Activated B cell treated with CpG ODN at 0.5 μM for 24 hours (primary cell): ENCODE data around the gene MAP1A. TPM values are rescaled to one million over a fixed set of nuclear protein-coding genes. Genes with fewer than 3 reads are reported as not detected.

Source experiments
- ATAC-seq: fragments of 200-7000 bp; cut with Tn5 transposase; one replicate; pipeline ENCODE4 v1.10.0; 2021; ENCODE audit warnings: low read depth, mild to moderate bottlenecking, moderate library complexity
- CTCF ChIA-PET: fragments of 350-600 bp; sonication (Branson Sonifier 250); formaldehyde crosslinking; loops from one replicate; lab custom pipeline; 2021; ENCODE audit warnings: antibody characterized with exemption; lab: Charles Lee
- POLR2A ChIA-PET: fragments of 350-600 bp; sonication (Branson Sonifier 250); formaldehyde crosslinking; loops from one replicate; lab custom pipeline; 2021; ENCODE audit warnings: antibody characterized with exemption; lab: Charles Lee
- DNase-seq: peaks from one replicate; pipeline ENCODE4 v3.0.0; 2022
- H3K27ac Mint-ChIP-seq: one replicate; pipeline ENCODE4 v1.8.0; 2020; ENCODE audit warnings: mixed read lengths
- H3K27me3 Mint-ChIP-seq: one replicate; pipeline ENCODE4 v1.8.0; 2021; ENCODE audit warnings: mixed read lengths
- H3K36me3 Mint-ChIP-seq: one replicate; pipeline ENCODE4 v1.8.0; 2021; ENCODE audit warnings: low read depth, mixed read lengths
- H3K4me1 Mint-ChIP-seq: one replicate; pipeline ENCODE4 v1.8.0; 2021; ENCODE audit warnings: mixed read lengths
- H3K4me3 Mint-ChIP-seq: one replicate; pipeline ENCODE4 v1.8.0; 2020; ENCODE audit warnings: mild to moderate bottlenecking, mixed read lengths
- H3K9me3 Mint-ChIP-seq: one replicate; pipeline ENCODE4 v1.8.0; 2020; ENCODE audit warnings: mixed read lengths
- intact Hi-C: fragments of 100-400 bp; cut with micrococcal nuclease; formaldehyde crosslinking; loops from one replicate; pipeline ENCODE4 v1.15.1; 2024
- total RNA-seq: library from RNA; stranded (reverse); gene quantifications from 2 replicates; pipeline ENCODE4 v1.2.3, GENCODE V29; 2022
- TF ChIP-seq, protein P1 (sequence below): fragments of 200-600 bp; IDR thresholded peaks from one replicate; pipeline ENCODE4 v1.8.0; 2022; ENCODE audit warnings: antibody characterized with exemption, mild to moderate bottlenecking

MAP1A gene
- total RNA-seq, 1 donor from 2014 or later: 0.11 TPM

DNA sequence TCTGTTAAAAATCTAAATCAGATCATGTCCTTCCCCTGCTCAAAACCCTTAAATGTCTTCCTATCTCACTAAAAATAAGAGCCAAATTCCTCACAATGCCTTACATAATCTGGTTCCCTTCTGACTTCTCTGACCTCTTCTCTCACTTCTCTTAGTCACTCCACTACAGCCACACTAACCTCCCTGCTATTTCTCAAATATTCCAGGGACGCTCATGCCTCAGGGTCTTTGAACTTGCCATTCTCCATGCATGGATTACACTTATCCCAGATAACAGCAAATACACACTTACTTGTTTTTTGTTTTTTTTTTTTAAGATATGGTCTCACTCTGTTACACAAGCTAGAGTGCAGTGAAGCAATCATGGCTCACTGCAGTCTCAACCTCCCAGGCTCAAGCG is 33.0 kb upstream of the MAP1A start:
- ChIA-PET POLR2A (no interaction called here), CTCF (interaction anchor here (1.2 kb wide), 1 partner anchor 31 kb away, joined by 7 read pairs; no protein-coding TSS in a partner anchor)
- no peaks in the 10 kb centered on the region for H3K9me3 Mint-ChIP-seq
- peaks cover 7% of the 10 kb centered on the region for H3K4me1 Mint-ChIP-seq
- TF ChIP-seq, protein P1, sequence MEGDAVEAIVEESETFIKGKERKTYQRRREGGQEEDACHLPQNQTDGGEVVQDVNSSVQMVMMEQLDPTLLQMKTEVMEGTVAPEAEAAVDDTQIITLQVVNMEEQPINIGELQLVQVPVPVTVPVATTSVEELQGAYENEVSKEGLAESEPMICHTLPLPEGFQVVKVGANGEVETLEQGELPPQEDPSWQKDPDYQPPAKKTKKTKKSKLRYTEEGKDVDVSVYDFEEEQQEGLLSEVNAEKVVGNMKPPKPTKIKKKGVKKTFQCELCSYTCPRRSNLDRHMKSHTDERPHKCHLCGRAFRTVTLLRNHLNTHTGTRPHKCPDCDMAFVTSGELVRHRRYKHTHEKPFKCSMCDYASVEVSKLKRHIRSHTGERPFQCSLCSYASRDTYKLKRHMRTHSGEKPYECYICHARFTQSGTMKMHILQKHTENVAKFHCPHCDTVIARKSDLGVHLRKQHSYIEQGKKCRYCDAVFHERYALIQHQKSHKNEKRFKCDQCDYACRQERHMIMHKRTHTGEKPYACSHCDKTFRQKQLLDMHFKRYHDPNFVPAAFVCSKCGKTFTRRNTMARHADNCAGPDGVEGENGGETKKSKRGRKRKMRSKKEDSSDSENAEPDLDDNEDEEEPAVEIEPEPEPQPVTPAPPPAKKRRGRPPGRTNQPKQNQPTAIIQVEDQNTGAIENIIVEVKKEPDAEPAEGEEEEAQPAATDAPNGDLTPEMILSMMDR: no peak
- H3K27ac Mint-ChIP-seq: no peak overlapping the region
- ATAC-seq (no peak), DNase-seq (no peak)
- intact Hi-C loops: no loop called here
- H3K36me3 Mint-ChIP-seq: peaks cover 57% of the 10 kb centered on the region
- H3K27me3 Mint-ChIP-seq: no peaks in the 10 kb centered on the region
- H3K4me3 Mint-ChIP-seq: no peak overlapping the region

DNA sequence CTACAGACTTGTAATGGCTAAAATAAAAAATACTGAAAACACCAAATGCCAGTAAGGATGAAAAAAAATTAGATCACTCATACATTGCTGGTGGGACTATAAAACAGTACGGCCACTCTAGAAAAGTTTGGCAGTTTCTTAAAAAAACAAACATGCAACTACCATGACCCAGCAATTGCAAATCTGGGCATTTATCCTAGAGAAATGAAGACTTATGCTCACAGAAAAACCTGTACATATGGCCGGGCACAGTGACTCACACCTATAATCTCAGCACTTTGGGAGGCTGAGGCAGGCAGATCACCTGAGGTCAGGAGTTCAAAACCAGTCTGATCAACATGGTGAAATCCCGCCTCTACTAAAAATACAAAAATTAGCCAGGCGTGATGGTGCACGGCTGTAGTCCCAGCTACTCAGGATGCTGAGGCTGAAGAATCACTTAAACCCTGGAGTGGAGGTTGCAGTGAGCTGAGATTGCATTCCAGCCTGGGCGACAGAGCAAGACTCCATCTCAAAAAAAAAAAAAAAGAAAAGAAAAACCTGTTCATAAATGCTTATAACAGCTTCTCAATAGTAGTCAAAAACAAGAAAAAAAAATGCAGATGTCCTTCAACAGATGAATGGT is 30.0 kb upstream of the MAP1A start:
- TF ChIP-seq, protein P1: no peak
- Mint-ChIP-seq H3K27ac (no peak overlapping the region), H3K9me3 (no peaks in the 10 kb centered on the region), H3K4me3 (no peak overlapping the region), H3K4me1 (peaks cover 15% of the 10 kb centered on the region), H3K27me3 (no peaks in the 10 kb centered on the region), H3K36me3 (peaks cover 62% of the 10 kb centered on the region)
- ChIA-PET CTCF (no interaction called here), POLR2A (no interaction called here)
- ATAC-seq (no peak), DNase-seq (no peak)
- intact Hi-C loops: no loop called here

DNA sequence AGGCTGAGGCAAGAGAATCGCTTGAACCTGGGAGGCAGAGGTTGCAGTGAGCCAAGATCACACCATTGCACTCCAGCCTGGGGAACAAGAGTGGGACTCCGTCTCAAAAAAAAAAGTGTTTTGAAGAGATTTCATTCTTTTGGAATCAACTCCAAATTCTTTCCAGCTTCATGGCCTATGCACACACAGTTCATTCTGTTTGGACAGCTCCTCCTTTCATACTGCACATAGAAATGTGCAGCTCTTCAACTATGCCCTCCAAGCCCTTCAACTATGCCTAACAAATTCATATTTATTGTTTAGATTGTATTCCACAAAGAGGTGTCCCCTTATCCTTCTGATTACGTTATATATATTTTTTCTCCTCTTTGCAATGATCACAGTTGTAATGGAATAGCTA is 28.6 kb upstream of the MAP1A start:
- Mint-ChIP-seq H3K4me3 (no peak overlapping the region), H3K4me1 (peaks cover 23% of the 10 kb centered on the region), H3K36me3 (peaks cover 58% of the 10 kb centered on the region), H3K27me3 (no peaks in the 10 kb centered on the region), H3K9me3 (no peaks in the 10 kb centered on the region), H3K27ac (no peak overlapping the region)
- TF ChIP-seq, protein P1: no peak
- ChIA-PET POLR2A (no interaction called here), CTCF (interaction anchor here (1.3 kb wide), 1 partner anchor 26 kb away, joined by 7 read pairs; no protein-coding TSS in a partner anchor)
- ATAC-seq: no peak
- no peak for DNase-seq
- intact Hi-C loops: no loop called here

DNA sequence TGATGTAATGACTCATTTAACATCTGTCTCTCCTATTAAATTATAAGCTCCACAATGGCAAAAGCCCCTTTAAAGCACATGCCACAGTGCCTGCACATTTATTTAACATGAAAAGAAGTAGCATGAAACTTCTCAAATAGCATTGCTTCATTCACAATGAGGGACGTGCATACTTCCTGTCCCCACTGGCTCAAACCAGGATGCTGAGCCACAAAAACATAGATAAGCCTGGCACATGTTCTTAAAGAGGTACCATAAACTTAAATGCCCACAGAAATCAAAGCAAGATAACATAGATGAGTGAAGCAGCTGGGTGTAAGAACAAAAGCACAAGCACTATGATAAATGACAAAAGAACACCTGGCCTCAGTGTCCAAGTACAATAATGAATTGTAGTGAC is 28.2 kb upstream of the MAP1A start:
- no peaks in the 10 kb centered on the region for H3K27me3 Mint-ChIP-seq
- intact Hi-C loops: no loop called here
- ChIA-PET POLR2A (no interaction called here), CTCF (interaction anchor here (1.3 kb wide), 1 partner anchor 25 kb away, joined by 7 read pairs; no protein-coding TSS in a partner anchor)
- H3K9me3 Mint-ChIP-seq: no peaks in the 10 kb centered on the region
- H3K4me1 Mint-ChIP-seq: peaks cover 21% of the 10 kb centered on the region
- no peak for ATAC-seq
- no peak overlapping the region for H3K4me3 Mint-ChIP-seq
- no peak for DNase-seq
- H3K27ac Mint-ChIP-seq: no peak overlapping the region
- H3K36me3 Mint-ChIP-seq: peaks cover 54% of the 10 kb centered on the region
- TF ChIP-seq, protein P1: no peak

DNA sequence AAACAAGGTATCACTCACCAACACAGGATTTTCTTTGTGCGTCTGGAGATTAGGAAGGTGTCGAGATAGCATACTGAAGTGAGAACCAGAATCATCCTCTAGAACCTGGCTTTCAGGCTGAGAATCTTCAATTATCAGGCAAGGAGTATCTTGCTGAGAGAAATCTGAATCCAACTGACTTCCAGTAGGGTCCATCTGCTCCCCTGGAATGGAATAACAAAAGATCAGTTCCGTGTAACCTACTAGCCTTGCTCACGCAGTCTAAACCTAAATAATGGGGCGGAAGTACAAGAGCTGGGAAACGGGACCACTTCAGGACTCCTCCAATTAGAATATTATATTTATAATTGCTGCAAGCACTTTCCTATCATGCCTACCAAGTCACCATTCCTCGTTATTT is 25.1 kb upstream of the MAP1A start:
- H3K9me3 Mint-ChIP-seq: no peaks in the 10 kb centered on the region
- TF ChIP-seq, protein P1: no peak
- no peaks in the 10 kb centered on the region for H3K27me3 Mint-ChIP-seq
- ChIA-PET POLR2A (interaction anchor here (0.7 to 2.7 kb wide), 2 partner anchors 19 to 394 kb away, joined by 6 to 30 read pairs; no protein-coding TSS in a partner anchor), CTCF (interaction anchor here (1.4 kb wide), 1 partner anchor 24 kb away, joined by 3 read pairs; no protein-coding TSS in a partner anchor)
- intact Hi-C loops: loop anchor here (5.0 kb wide), 4 partner anchors 120 to 935 kb away; partner anchors contain the start of genes CTDSPL2, LCMT2, TUBGCP4 and ZSCAN29
- peak overlapping the region; percentile 98 for H3K4me3 Mint-ChIP-seq
- peaks cover 19% of the 10 kb centered on the region for H3K4me1 Mint-ChIP-seq
- peak overlapping the region; percentile 95 for H3K27ac Mint-ChIP-seq
- DNase-seq (no peak), ATAC-seq (no peak)
- H3K36me3 Mint-ChIP-seq: peaks cover 42% of the 10 kb centered on the region
